NCI-H82 (cell line): Measurements from ENCODE around the gene DNAJA4.
"Not testable (repeated sequence)": the region's sequence is repeated elsewhere in the genome, so short reads cannot be mapped to it uniquely, and the experiment has no call there.

Experiments
- DNase-seq: peaks from one replicate; lab custom pipeline; 2025; lab: John Stamatoyannopoulos, UW

DNAJA4 gene

GRCh38 chr15:78244101-78244500 lies 20.3 kb upstream of the DNAJA4 start:
- DNase-seq, result no peak

GRCh38 chr15:78244893-78245292 lies 19.5 kb upstream of the DNAJA4 start:
- no peak for DNase-seq

- not testable (repeated sequence) for DNase-seq
These were observed 19.0 kb upstream of the DNAJA4 start for GRCh38 chr15:78245392-78245791.

GRCh38 chr15:78245976-78246620 lies 18.3 kb upstream of the DNAJA4 start:
- not testable (repeated sequence) for DNase-seq

GRCh38 chr15:78247911-78248310 lies 16.5 kb upstream of the DNAJA4 start:
- DNase-seq, result peak; percentile 76

GRCh38 chr15:78249131-78249530 lies 15.2 kb upstream of the DNAJA4 start:
- no peak for DNase-seq

- no peak for DNase-seq
These were observed 13.2 kb upstream of the DNAJA4 start for GRCh38 chr15:78251136-78251535.

GRCh38 chr15:78255421-78256043 lies 8.8 kb upstream of the DNAJA4 start:
- no peak for DNase-seq

- DNase-seq, result no peak
These were observed 8.3 kb upstream of the DNAJA4 start for GRCh38 chr15:78256044-78256437.

- DNase-seq, result no peak
These were observed 6.7 kb upstream of the DNAJA4 start for GRCh38 chr15:78257681-78258080.

- no peak for DNase-seq
These were observed 5.1 kb upstream of the DNAJA4 start for GRCh38 chr15:78259232-78259631.

- no peak for DNase-seq
These were observed 3.9 kb upstream of the DNAJA4 start for GRCh38 chr15:78260489-78260888.

- no peak for DNase-seq
These were observed 3.3 kb upstream of the DNAJA4 start for GRCh38 chr15:78261062-78261461.

GRCh38 chr15:78263351-78263781 lies 996 bp upstream of the DNAJA4 start:
- no peak for DNase-seq

GRCh38 chr15:78263907-78264303 lies 457 bp upstream of the DNAJA4 start:
- no peak for DNase-seq

GRCh38 chr15:78265137-78265460 lies 737 bp downstream of the DNAJA4 start:
- no peak for DNase-seq

GRCh38 chr15:78265752-78266224 lies 1.4 kb downstream of the DNAJA4 start:
- DNase-seq, result no peak

- no peak for DNase-seq
These were observed 1.9 kb downstream of the DNAJA4 start for GRCh38 chr15:78266229-78266628.

- DNase-seq, result no peak
These were observed 2.4 kb downstream of the DNAJA4 start for GRCh38 chr15:78266806-78267205.

GRCh38 chr15:78272316-78272715 lies 8.0 kb downstream of the DNAJA4 start:
- no peak for DNase-seq

GRCh38 chr15:78272776-78273175 lies 8.4 kb downstream of the DNAJA4 start:
- peak; percentile 78 for DNase-seq

GRCh38 chr15:78274994-78275393 lies 10.6 kb downstream of the DNAJA4 start:
- no peak for DNase-seq

- DNase-seq, result no peak
These were observed 11.9 kb downstream of the DNAJA4 start for GRCh38 chr15:78276064-78276943.
